Dendritic cell treated with granulocyte-macrophage colony-stimulating factor and Interleukin-4, amounts not matched to agents 40 ng/mL and 50 ng/mL, for 4 days (primary cell): ENCODE data around the gene ZP4.

Experiments used
- H3K27ac Mint-ChIP-seq: one replicate; pipeline ENCODE4 v1.8.0; 2022; ENCODE audit warnings: mild to moderate bottlenecking, mixed read lengths
- H3K27me3 Mint-ChIP-seq: one replicate; pipeline ENCODE4 v1.8.0; 2022; ENCODE audit warnings: mild to moderate bottlenecking, mixed read lengths
- H3K36me3 Mint-ChIP-seq: one replicate; pipeline ENCODE4 v1.8.0; 2022; ENCODE audit warnings: low read depth, mixed read lengths
- H3K4me1 Mint-ChIP-seq: one replicate; pipeline ENCODE4 v1.8.0; 2022; ENCODE audit warnings: low read depth, mixed read lengths
- H3K4me3 Mint-ChIP-seq: one replicate; pipeline ENCODE4 v1.8.0; 2022; ENCODE audit warnings: mild to moderate bottlenecking, moderate library complexity, mixed read lengths
- H3K9me3 Mint-ChIP-seq: one replicate; pipeline ENCODE4 v1.8.0; 2022; ENCODE audit warnings: mixed read lengths
- intact Hi-C: fragments of 100-400 bp; cut with micrococcal nuclease; formaldehyde crosslinking; loops from one replicate; pipeline ENCODE4 v1.15.0; 2022

Gene ZP4, protein sequence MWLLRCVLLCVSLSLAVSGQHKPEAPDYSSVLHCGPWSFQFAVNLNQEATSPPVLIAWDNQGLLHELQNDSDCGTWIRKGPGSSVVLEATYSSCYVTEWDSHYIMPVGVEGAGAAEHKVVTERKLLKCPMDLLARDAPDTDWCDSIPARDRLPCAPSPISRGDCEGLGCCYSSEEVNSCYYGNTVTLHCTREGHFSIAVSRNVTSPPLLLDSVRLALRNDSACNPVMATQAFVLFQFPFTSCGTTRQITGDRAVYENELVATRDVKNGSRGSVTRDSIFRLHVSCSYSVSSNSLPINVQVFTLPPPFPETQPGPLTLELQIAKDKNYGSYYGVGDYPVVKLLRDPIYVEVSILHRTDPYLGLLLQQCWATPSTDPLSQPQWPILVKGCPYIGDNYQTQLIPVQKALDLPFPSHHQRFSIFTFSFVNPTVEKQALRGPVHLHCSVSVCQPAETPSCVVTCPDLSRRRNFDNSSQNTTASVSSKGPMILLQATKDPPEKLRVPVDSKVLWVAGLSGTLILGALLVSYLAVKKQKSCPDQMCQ

DNA sequence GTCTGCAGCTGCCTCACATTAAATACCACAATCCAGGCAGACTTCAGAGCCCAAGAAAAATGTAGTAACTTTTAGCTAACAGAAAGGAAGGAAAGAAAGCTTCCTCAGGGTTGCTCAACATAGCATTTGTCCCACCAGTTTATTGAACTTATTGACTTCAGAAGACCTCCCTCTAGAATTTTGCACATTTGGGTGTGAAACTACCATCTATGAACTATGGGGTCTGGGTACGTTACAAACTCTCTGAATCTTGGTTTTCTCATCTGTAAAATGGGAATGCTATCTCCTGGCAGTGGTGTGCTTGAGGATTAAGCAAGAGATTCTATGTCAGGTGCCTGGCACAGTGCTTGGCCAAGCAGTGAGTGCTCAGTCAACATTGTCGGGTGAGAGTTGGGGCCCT lies at the start of gene ZP4:
ZP4 (minus strand) TSS at position 101 of the 400 bp plus-strand sequence. CDS start 287 bp downstream, outside the sequence.
- Mint-ChIP-seq H3K36me3 (no peaks in the 10 kb centered on the region), H3K4me1 (no peaks in the 10 kb centered on the region), H3K27ac (no peak within 1 kb of the TSS), H3K27me3 (no peaks in the 10 kb centered on the region), H3K4me3 (no peak within 1 kb of the TSS), H3K9me3 (peaks cover 6% of the 10 kb centered on the region)
- intact Hi-C loops: no loop called here

- Mint-ChIP-seq H3K36me3 (no peaks in the 10 kb centered on the region), H3K4me1 (no peaks in the 10 kb centered on the region), H3K4me3 (no peak overlapping the region), H3K9me3 (peaks cover 19% of the 10 kb centered on the region), H3K27me3 (no peaks in the 10 kb centered on the region), H3K27ac (no peak overlapping the region)
- intact Hi-C loops: no loop called here
Measured at GRCh38 chr1:237938553-237938952, 47.8 kb upstream of the ZP4 start.

- intact Hi-C loops: no loop called here
- Mint-ChIP-seq H3K27ac (no peak overlapping the region), H3K4me1 (no peaks in the 10 kb centered on the region), H3K27me3 (no peaks in the 10 kb centered on the region), H3K36me3 (no peaks in the 10 kb centered on the region), H3K9me3 (peaks cover 19% of the 10 kb centered on the region), H3K4me3 (no peak overlapping the region)
Measured at GRCh38 chr1:237938068-237938467, 47.3 kb upstream of the ZP4 start.

- Mint-ChIP-seq H3K27me3 (no peaks in the 10 kb centered on the region), H3K4me3 (no peak overlapping the region), H3K4me1 (no peaks in the 10 kb centered on the region), H3K9me3 (peaks cover 9% of the 10 kb centered on the region), H3K36me3 (no peaks in the 10 kb centered on the region), H3K27ac (no peak overlapping the region)
- intact Hi-C loops: no loop called here
Measured at GRCh38 chr1:237932816-237933215, 42.1 kb upstream of the ZP4 start.

GRCh38 chr1:237931581-237931980 lies 40.9 kb upstream of the ZP4 start:
- H3K27me3 Mint-ChIP-seq: no peaks in the 10 kb centered on the region
- H3K4me1 Mint-ChIP-seq: no peaks in the 10 kb centered on the region
- H3K9me3 Mint-ChIP-seq: peaks cover 13% of the 10 kb centered on the region
- intact Hi-C loops: no loop called here
- H3K27ac Mint-ChIP-seq: no peak overlapping the region
- H3K36me3 Mint-ChIP-seq: no peaks in the 10 kb centered on the region
- no peak overlapping the region for H3K4me3 Mint-ChIP-seq

DNA sequence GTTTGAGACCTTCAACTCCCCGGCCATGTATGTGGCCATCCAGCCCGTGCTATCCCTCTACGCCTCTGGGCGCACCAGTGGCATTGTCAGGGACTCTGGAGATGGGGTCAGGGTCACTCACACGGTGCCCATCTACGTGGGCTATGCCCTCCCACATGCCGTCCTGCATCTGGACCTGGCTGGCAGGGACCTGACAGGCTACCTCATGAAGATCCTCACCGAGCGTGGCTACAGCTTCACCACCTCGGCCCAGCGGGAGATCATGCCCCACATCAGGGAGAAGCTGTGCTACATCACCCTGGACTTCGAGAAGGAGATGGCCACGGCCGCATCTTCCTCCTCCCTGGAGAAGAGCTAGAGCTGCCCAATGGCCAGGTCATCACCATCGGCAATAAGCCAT lies 36.5 kb upstream of the ZP4 start:
- no peaks in the 10 kb centered on the region for H3K36me3 Mint-ChIP-seq
- H3K27me3 Mint-ChIP-seq: no peaks in the 10 kb centered on the region
- peaks cover 9% of the 10 kb centered on the region for H3K9me3 Mint-ChIP-seq
- no peaks in the 10 kb centered on the region for H3K4me1 Mint-ChIP-seq
- no peak overlapping the region for H3K27ac Mint-ChIP-seq
- H3K4me3 Mint-ChIP-seq: no peak overlapping the region
- intact Hi-C loops: no loop called here

GRCh38 chr1:237921306-237921705 lies 30.6 kb upstream of the ZP4 start:
- intact Hi-C loops: no loop called here
- H3K27ac Mint-ChIP-seq: no peak overlapping the region

DNA sequence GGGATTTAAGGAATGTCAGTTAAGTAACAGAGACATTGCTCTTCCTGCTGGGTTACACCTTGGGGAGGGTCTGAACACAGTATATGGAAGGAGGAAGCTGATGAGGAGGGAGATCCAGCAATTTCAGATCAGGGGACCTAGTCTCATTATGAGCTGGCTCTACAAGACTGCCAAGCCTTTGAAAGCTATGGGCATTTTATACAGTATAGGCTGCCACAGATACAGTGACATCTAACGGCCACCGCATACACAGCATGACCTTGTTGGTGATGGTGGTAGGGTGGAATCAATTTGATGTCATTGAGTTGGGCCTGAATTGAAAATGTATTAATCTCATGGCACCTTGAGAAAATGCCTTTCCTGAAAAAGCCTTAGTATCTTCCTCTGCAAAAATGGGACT lies 22.6 kb upstream of the ZP4 start:
- peaks cover 42% of the 10 kb centered on the region for H3K9me3 Mint-ChIP-seq
- H3K4me1 Mint-ChIP-seq: no peaks in the 10 kb centered on the region
- H3K27me3 Mint-ChIP-seq: no peaks in the 10 kb centered on the region
- intact Hi-C loops: no loop called here
- no peaks in the 10 kb centered on the region for H3K36me3 Mint-ChIP-seq
- H3K27ac Mint-ChIP-seq: no peak overlapping the region
- H3K4me3 Mint-ChIP-seq: no peak overlapping the region

More at GRCh38 chr1:237921306-237921705, 30.6 kb upstream of the ZP4 start:
- Mint-ChIP-seq H3K9me3 (peaks cover 29% of the 10 kb centered on the region), H3K4me1 (no peaks in the 10 kb centered on the region), H3K36me3 (no peaks in the 10 kb centered on the region), H3K27me3 (no peaks in the 10 kb centered on the region), H3K4me3 (no peak overlapping the region)

GRCh38 chr1:237911911-237912310 lies 21.2 kb upstream of the ZP4 start:
- no peaks in the 10 kb centered on the region for H3K36me3 Mint-ChIP-seq
- no peaks in the 10 kb centered on the region for H3K4me1 Mint-ChIP-seq
- no peak overlapping the region for H3K4me3 Mint-ChIP-seq
- H3K27me3 Mint-ChIP-seq: no peaks in the 10 kb centered on the region
- H3K9me3 Mint-ChIP-seq: peaks cover 35% of the 10 kb centered on the region
- intact Hi-C loops: no loop called here
- H3K27ac Mint-ChIP-seq: no peak overlapping the region

DNA sequence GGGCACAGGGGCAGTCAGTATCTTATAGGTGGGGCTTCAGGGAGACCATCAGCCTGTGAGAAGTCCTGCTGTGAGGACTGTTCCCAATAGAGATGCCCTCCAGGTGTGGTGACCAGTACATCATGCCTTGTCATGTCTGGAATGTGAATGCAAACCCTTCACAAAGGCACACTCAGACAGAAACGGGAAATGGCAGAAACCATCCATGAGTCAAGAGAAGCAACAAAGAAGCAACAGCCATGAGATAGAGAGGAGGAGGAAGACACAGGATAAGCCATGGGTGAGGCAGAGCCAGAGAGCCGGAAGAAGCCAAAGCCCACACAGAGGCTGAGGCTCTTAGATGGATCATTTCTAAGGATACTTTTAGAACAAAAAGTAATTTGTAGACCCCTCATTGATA lies 20.1 kb upstream of the ZP4 start:
- Mint-ChIP-seq H3K4me3 (no peak overlapping the region), H3K27ac (no peak overlapping the region), H3K9me3 (peaks cover 25% of the 10 kb centered on the region), H3K4me1 (no peaks in the 10 kb centered on the region), H3K36me3 (no peaks in the 10 kb centered on the region), H3K27me3 (no peaks in the 10 kb centered on the region)
- intact Hi-C loops: no loop called here

DNA sequence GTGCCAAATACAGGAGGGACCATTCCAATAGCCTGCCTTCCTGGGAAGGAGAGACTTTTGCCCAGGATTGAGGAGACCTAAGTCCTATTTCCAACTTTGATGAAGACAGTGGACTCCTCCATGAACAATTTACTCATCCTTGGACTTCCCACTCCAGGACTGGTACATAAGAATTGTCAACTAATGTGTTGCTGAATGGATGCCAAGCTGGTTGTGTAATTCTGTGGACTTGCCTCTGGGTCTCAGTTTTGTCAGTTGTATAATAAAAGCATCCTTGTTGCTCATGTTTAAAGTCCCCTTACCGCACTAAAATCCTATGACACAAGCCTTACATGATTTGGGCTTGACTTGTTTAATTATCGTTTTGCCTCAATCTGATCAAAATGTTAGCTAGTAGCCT lies 13.2 kb upstream of the ZP4 start:
- intact Hi-C loops: no loop called here
- Mint-ChIP-seq H3K27ac (no peak overlapping the region), H3K9me3 (peaks cover 19% of the 10 kb centered on the region), H3K27me3 (no peaks in the 10 kb centered on the region), H3K4me3 (no peak overlapping the region), H3K36me3 (no peaks in the 10 kb centered on the region), H3K4me1 (no peaks in the 10 kb centered on the region)

DNA sequence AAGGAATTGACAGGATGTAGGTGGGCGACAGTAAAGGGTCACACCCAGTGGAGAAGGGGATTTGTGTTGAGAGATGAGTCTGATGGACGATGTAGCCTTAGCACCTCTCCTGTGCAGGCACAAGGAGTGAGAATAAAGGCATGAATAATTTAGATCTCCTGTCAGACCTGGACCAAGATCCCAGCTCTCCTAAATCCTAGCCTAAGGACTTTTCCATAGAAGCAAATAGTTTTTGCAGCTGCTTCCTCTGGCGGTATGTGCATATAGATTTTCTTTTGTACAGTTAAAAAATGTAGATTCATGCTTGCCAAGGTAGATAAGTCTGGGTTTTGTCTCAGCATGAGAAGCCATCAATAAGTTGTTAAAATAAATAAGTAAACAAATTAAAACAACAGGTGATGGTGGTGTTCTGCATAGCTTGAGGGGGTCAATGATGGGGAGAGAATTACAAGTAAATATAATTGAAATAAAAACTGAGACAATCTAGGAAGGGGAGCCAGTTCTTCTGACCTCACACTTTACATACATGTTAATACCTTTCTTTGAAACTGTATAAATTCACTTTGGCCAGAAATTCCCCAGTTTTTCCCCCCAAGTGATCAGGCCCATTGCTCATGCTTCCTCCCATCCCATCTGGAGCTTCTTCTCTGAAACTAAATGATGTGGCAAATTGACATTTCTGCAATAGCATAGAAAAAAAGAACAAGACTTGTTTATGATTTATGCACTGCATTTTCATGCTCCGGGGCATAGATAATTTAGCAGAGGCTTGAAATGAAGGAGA lies 12.4 kb upstream of the ZP4 start:
- Mint-ChIP-seq H3K4me3 (no peak overlapping the region), H3K4me1 (no peaks in the 10 kb centered on the region), H3K27me3 (no peaks in the 10 kb centered on the region)

GRCh38 chr1:237901299-237901934 lies 10.7 kb upstream of the ZP4 start:
- intact Hi-C loops: no loop called here
- H3K27ac Mint-ChIP-seq: no peak overlapping the region
- H3K27me3 Mint-ChIP-seq: no peaks in the 10 kb centered on the region
- H3K36me3 Mint-ChIP-seq: no peaks in the 10 kb centered on the region
- no peak overlapping the region for H3K4me3 Mint-ChIP-seq
- peaks cover 6% of the 10 kb centered on the region for H3K9me3 Mint-ChIP-seq
- H3K4me1 Mint-ChIP-seq: no peaks in the 10 kb centered on the region

More for the DNA sequence above, 12.4 kb upstream of the ZP4 start:
- Mint-ChIP-seq H3K36me3 (no peaks in the 10 kb centered on the region), H3K9me3 (peaks cover 11% of the 10 kb centered on the region), H3K27ac (no peak overlapping the region)
- intact Hi-C loops: no loop called here

GRCh38 chr1:237895630-237896029 lies 4.9 kb upstream of the ZP4 start:
- H3K27ac Mint-ChIP-seq: no peak overlapping the region
- no peaks in the 10 kb centered on the region for H3K27me3 Mint-ChIP-seq
- H3K36me3 Mint-ChIP-seq: no peaks in the 10 kb centered on the region
- no peak overlapping the region for H3K4me3 Mint-ChIP-seq
- no peaks in the 10 kb centered on the region for H3K4me1 Mint-ChIP-seq
- H3K9me3 Mint-ChIP-seq: peaks cover 6% of the 10 kb centered on the region
- intact Hi-C loops: no loop called here
